Renal cortex interstitium (tissue), 15 donors: ENCODE data around the gene DPH3. TPM values are rescaled to one million over a fixed set of nuclear protein-coding genes. Genes with fewer than 3 reads are reported as not detected.
A peak's percentile ranks its signal among the peaks of the same experiment; 100 is the strongest.
"Not testable (repeated sequence)": the region's sequence is repeated elsewhere in the genome, so short reads cannot be mapped to it uniquely, and the experiment has no call there.

ENCODE experiments used
- DNase-seq, 11 donors: peaks; one replicate each; pipeline ENCODE4 v3.0.0-alpha.2; 2013; ENCODE audit warnings: low read depth in 9 of 11, low spot score in 4 of 11; ENCODE audit errors: extremely low read depth in 1 of 11
- long read RNA-seq, 16 experiments: transcript quantifications; one replicate each; lab custom pipeline, GENCODE V29; 2026
- polyA plus RNA-seq, 3 donors: library from polyadenylated mRNA; unstranded; fragments of 120-200 nt; gene quantifications; one replicate each; pipeline ENCODE4 v1.2.1, GENCODE V29; 2013; ENCODE audit not compliant: insufficient read length in 3 of 3

The DPH3 gene
- 10 to 100 TPM; 21.9 to 28.6 (median 25.9) TPM for polyA plus RNA-seq
- long read RNA-seq, donor 1, transcript DPH3-204 (3 exons, 3,131 nt), result major isoform, 11 of 17 reads
- long read RNA-seq, donor 1, transcript DPH3-202 (2 exons, 3,052 nt), result minor isoform, 6 of 17 reads
- long read RNA-seq, donor 1, partial matches to known transcripts, result 0 of 17 reads
- long read RNA-seq, donor 1, other reads (novel, unspliced or antisense), result 0 of 17 reads
- long read RNA-seq, donor 2, transcript DPH3-204 (3 exons, 3,131 nt), result major isoform, 10 of 13 reads
- long read RNA-seq, donor 2, partial matches to known transcripts, result 0 of 13 reads
- long read RNA-seq, donor 2, other reads (novel, unspliced or antisense), result 0 of 13 reads
- long read RNA-seq, donor 3, transcript DPH3-202 (2 exons, 3,052 nt), result major isoform, 18 of 29 reads
- long read RNA-seq, donor 3, transcript DPH3-204 (3 exons, 3,131 nt), result minor isoform, 11 of 29 reads
- long read RNA-seq, donor 3, partial matches to known transcripts, result 0 of 29 reads
- long read RNA-seq, donor 3, other reads (novel, unspliced or antisense), result 0 of 29 reads
- long read RNA-seq, donor 4, transcript DPH3-202 (2 exons, 3,052 nt), result minor isoform, 7 of 16 reads
- long read RNA-seq, donor 4, transcript DPH3-204 (3 exons, 3,131 nt), result major isoform, 9 of 16 reads
- long read RNA-seq, donor 4, partial matches to known transcripts, result 0 of 16 reads
- long read RNA-seq, donor 4, other reads (novel, unspliced or antisense), result 0 of 16 reads
- long read RNA-seq, donor 5, result 0 reads
- long read RNA-seq, donor 6, transcript DPH3-204 (3 exons, 3,131 nt), result major isoform, 6 of 25 reads
- long read RNA-seq, donor 6, partial matches to known transcripts, result 15 of 25 reads
- long read RNA-seq, donor 6, other reads (novel, unspliced or antisense), result 0 of 25 reads
- long read RNA-seq, donor 7, transcript DPH3-204 (3 exons, 3,131 nt), result major isoform, 11 of 19 reads
- long read RNA-seq, donor 7, transcript DPH3-202 (2 exons, 3,052 nt), result minor isoform, 8 of 19 reads
- long read RNA-seq, donor 7, partial matches to known transcripts, result 0 of 19 reads
- long read RNA-seq, donor 7, other reads (novel, unspliced or antisense), result 0 of 19 reads
- long read RNA-seq, donor 8, transcript DPH3-202 (2 exons, 3,052 nt), result minor isoform, 9 of 19 reads
- long read RNA-seq, donor 8, transcript DPH3-204 (3 exons, 3,131 nt), result major isoform, 10 of 19 reads
- long read RNA-seq, donor 8, partial matches to known transcripts, result 0 of 19 reads
- long read RNA-seq, donor 8, other reads (novel, unspliced or antisense), result 0 of 19 reads
- long read RNA-seq, donor 9, transcript DPH3-202 (2 exons, 3,052 nt), result major isoform, 9 of 13 reads
- long read RNA-seq, donor 9, partial matches to known transcripts, result 0 of 13 reads
- long read RNA-seq, donor 9, other reads (novel, unspliced or antisense), result 0 of 13 reads
- long read RNA-seq, donor 10, transcript DPH3-204 (3 exons, 3,131 nt), result minor isoform, 10 of 21 reads
- long read RNA-seq, donor 10, transcript DPH3-202 (2 exons, 3,052 nt), result major isoform, 11 of 21 reads
- long read RNA-seq, donor 10, partial matches to known transcripts, result 0 of 21 reads
- long read RNA-seq, donor 10, other reads (novel, unspliced or antisense), result 0 of 21 reads
- long read RNA-seq, donor 11, transcript DPH3-204 (3 exons, 3,131 nt), result major isoform, 8 of 11 reads
- long read RNA-seq, donor 11, partial matches to known transcripts, result 0 of 11 reads
- long read RNA-seq, donor 11, other reads (novel, unspliced or antisense), result 0 of 11 reads
- long read RNA-seq, donor 12, partial matches to known transcripts, result 0 of 3 reads
- long read RNA-seq, donor 12, other reads (novel, unspliced or antisense), result 0 of 3 reads
- long read RNA-seq, donor 13, transcript DPH3-204 (3 exons, 3,131 nt), result major isoform, 22 of 36 reads
- long read RNA-seq, donor 13, transcript DPH3-202 (2 exons, 3,052 nt), result minor isoform, 14 of 36 reads
- long read RNA-seq, donor 13, partial matches to known transcripts, result 0 of 36 reads
- long read RNA-seq, donor 13, other reads (novel, unspliced or antisense), result 0 of 36 reads
- long read RNA-seq, donor 14, transcript DPH3-204 (3 exons, 3,131 nt), result minor isoform, 9 of 22 reads
- long read RNA-seq, donor 14, transcript DPH3-202 (2 exons, 3,052 nt), result major isoform, 12 of 22 reads
- long read RNA-seq, donor 14, partial matches to known transcripts, result 0 of 22 reads
- long read RNA-seq, donor 14, other reads (novel, unspliced or antisense), result 0 of 22 reads
- long read RNA-seq, donor 15, transcript DPH3-204 (3 exons, 3,131 nt), result major isoform, 7 of 7 reads
- long read RNA-seq, donor 15, partial matches to known transcripts, result 0 of 7 reads
- long read RNA-seq, donor 15, other reads (novel, unspliced or antisense), result 0 of 7 reads
- long read RNA-seq, donor 16, transcript DPH3-204 (3 exons, 3,131 nt), result major isoform, 18 of 36 reads
- long read RNA-seq, donor 16, transcript DPH3-202 (2 exons, 3,052 nt), result major isoform, 18 of 36 reads
- long read RNA-seq, donor 16, partial matches to known transcripts, result 0 of 36 reads
- long read RNA-seq, donor 16, other reads (novel, unspliced or antisense), result 0 of 36 reads

- peak; percentile 98 to 100 (median 99) for DNase-seq
Measured at GRCh38 chr3:16264708-16265454, at the start of gene DPH3, which contains the start of gene OXNAD1. TSS of gene DPH3 (minus strand) at chr3:16264943. CDS start at chr3:16264876, 67 bp downstream. TSS of gene OXNAD1 (plus strand) at chr3:16265212. CDS start at chr3:16270953, 5,741 bp downstream.

- no peak for DNase-seq
Measured at GRCh38 chr3:16313886-16314645, 49.3 kb upstream of the DPH3 start.

- no peak for DNase-seq
Measured at GRCh38 chr3:16311960-16312451, 47.3 kb upstream of the DPH3 start.

GRCh38 chr3:16310486-16310885, 45.7 kb upstream of the DPH3 start:
- DNase-seq, result not testable (repeated sequence)

GRCh38 chr3:16309558-16309957, 44.8 kb upstream of the DPH3 start:
- DNase-seq, result no peak

- no peak for DNase-seq
Measured at GRCh38 chr3:16308727-16309126, 44.0 kb upstream of the DPH3 start.

GRCh38 chr3:16307832-16308531, 43.2 kb upstream of the DPH3 start:
- DNase-seq, result no peak

- no peak for DNase-seq
Measured at GRCh38 chr3:16305111-16305541, 40.4 kb upstream of the DPH3 start.

- no peak for DNase-seq
Measured at GRCh38 chr3:16304061-16305010, 39.6 kb upstream of the DPH3 start.

- no peak for DNase-seq
Measured at GRCh38 chr3:16303037-16303575, 38.4 kb upstream of the DPH3 start.

GRCh38 chr3:16302082-16302631, 37.4 kb upstream of the DPH3 start:
- DNase-seq, result no peak

GRCh38 chr3:16301507-16301906, 36.8 kb upstream of the DPH3 start:
- no peak for DNase-seq

GRCh38 chr3:16300881-16301359, 36.2 kb upstream of the DPH3 start:
- no peak for DNase-seq
